Memory B cell (primary cell): ENCODE data around the gene LIMS1.
"Not testable (repeated sequence)": the region's sequence is repeated elsewhere in the genome, so short reads cannot be mapped to it uniquely, and the experiment has no call there.

ENCODE experiments used
- ATAC-seq: fragments of 150-1000 bp; cut with Tn5 transposase; 2 replicates; pipeline ENCODE4 v1.10.0; 2021; ENCODE audit warnings: low read depth, mild to moderate bottlenecking, moderate library complexity
- DNase-seq, 2 donors: peaks; one replicate each; pipeline ENCODE4 v3.0.0; 2022; ENCODE audit warnings: low spot score in 2 of 2
- H3K27ac Mint-ChIP-seq: one replicate; pipeline ENCODE4 v1.8.0; 2022; ENCODE audit warnings: mild to moderate bottlenecking, moderate library complexity, mixed read lengths
- H3K27me3 Mint-ChIP-seq: one replicate; pipeline ENCODE4 v1.8.0; 2022; ENCODE audit warnings: mixed read lengths
- H3K36me3 Mint-ChIP-seq: one replicate; pipeline ENCODE4 v1.8.0; 2022; ENCODE audit warnings: mild to moderate bottlenecking, mixed read lengths
- H3K4me1 Mint-ChIP-seq: one replicate; pipeline ENCODE4 v1.8.0; 2022; ENCODE audit warnings: mixed read lengths
- H3K4me3 Mint-ChIP-seq: one replicate; pipeline ENCODE4 v1.8.0; 2022; ENCODE audit warnings: mild to moderate bottlenecking, moderate library complexity, mixed read lengths
- H3K9me3 Mint-ChIP-seq: one replicate; pipeline ENCODE4 v1.8.0; 2022; ENCODE audit warnings: mixed read lengths

Gene LIMS1

GRCh38 chr2:108652187-108652931 lies 118.1 kb downstream of the LIMS1 start:
- not testable (repeated sequence) for DNase-seq, H3K9me3 Mint-ChIP-seq, H3K4me3 Mint-ChIP-seq, H3K27me3 Mint-ChIP-seq, H3K27ac Mint-ChIP-seq, H3K36me3 Mint-ChIP-seq
- ATAC-seq, result peak; percentile 91
- H3K4me1 Mint-ChIP-seq, result peaks cover 15% of the 10 kb centered on the region

GRCh38 chr2:108653425-108653824 lies 119.2 kb downstream of the LIMS1 start:
- not testable (repeated sequence) for ATAC-seq, DNase-seq, H3K27ac Mint-ChIP-seq, H3K9me3 Mint-ChIP-seq, H3K4me3 Mint-ChIP-seq, H3K27me3 Mint-ChIP-seq, H3K36me3 Mint-ChIP-seq
- H3K4me1 Mint-ChIP-seq, result peaks cover 15% of the 10 kb centered on the region

DNA sequence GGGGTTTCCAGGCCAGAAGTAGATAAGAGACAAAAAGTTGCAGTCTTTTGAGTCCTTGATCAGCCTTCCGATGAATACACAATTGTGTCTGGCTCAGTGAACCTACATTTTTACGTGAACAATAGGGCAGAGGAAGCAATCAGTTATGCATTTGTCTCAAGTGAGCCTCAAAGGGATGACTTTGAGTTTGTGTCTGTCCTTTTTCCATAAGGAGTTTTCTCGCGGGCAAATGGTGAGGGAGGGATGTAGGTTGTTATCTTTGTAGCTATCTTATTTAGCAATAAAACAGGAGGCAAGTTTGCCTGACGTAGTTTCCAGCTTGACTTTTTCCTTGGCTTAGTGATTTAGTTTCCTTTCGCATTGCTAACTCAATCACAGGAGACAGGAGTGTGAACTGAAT lies 119.6 kb downstream of the LIMS1 start:
- H3K27me3 Mint-ChIP-seq, DNase-seq, ATAC-seq, H3K27ac Mint-ChIP-seq, H3K36me3 Mint-ChIP-seq, H3K4me3 Mint-ChIP-seq, H3K9me3 Mint-ChIP-seq: not testable (repeated sequence)
- peaks cover 15% of the 10 kb centered on the region for H3K4me1 Mint-ChIP-seq

GRCh38 chr2:108654521-108655125 lies 120.4 kb downstream of the LIMS1 start:
- not testable (repeated sequence) for ATAC-seq, H3K36me3 Mint-ChIP-seq, H3K27me3 Mint-ChIP-seq, H3K4me3 Mint-ChIP-seq, H3K27ac Mint-ChIP-seq, H3K9me3 Mint-ChIP-seq, DNase-seq
- peaks cover 15% of the 10 kb centered on the region for H3K4me1 Mint-ChIP-seq

GRCh38 chr2:108655270-108655669 lies 121.0 kb downstream of the LIMS1 start:
- H3K4me3 Mint-ChIP-seq, H3K27ac Mint-ChIP-seq, H3K9me3 Mint-ChIP-seq: not testable (repeated sequence)

DNA sequence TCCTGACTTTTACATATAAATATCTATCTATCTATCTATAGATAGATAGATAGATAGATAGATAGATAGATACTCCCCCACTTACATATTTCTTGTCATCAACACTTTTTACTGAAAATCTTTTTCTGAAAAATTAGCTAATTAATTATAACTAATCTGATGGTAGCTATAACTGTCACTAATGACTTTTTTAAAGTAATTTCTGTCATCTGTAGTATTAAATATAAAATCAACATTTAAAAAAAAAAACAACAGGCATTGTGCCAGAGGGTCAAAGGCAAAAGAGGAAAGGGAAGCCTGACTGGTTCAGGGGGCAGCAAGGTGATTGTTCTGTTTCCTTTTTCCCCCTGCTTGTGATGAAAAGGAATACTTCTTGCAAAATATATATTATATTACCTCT lies 122.0 kb downstream of the LIMS1 start:
- H3K4me3 Mint-ChIP-seq, H3K27me3 Mint-ChIP-seq, H3K27ac Mint-ChIP-seq, H3K9me3 Mint-ChIP-seq, ATAC-seq, DNase-seq, H3K36me3 Mint-ChIP-seq: not testable (repeated sequence)
- H3K4me1 Mint-ChIP-seq, result peaks cover 11% of the 10 kb centered on the region

More at GRCh38 chr2:108655270-108655669, 121.0 kb downstream of the LIMS1 start:
- not testable (repeated sequence) for H3K27me3 Mint-ChIP-seq, H3K36me3 Mint-ChIP-seq, ATAC-seq, DNase-seq
- peaks cover 15% of the 10 kb centered on the region for H3K4me1 Mint-ChIP-seq

- H3K9me3 Mint-ChIP-seq, DNase-seq, H3K27me3 Mint-ChIP-seq, H3K27ac Mint-ChIP-seq, H3K36me3 Mint-ChIP-seq, ATAC-seq, H3K4me3 Mint-ChIP-seq: not testable (repeated sequence)
- H3K4me1 Mint-ChIP-seq, result peaks cover 13% of the 10 kb centered on the region
These were observed 123.2 kb downstream of the LIMS1 start for GRCh38 chr2:108657517-108657916.

DNA sequence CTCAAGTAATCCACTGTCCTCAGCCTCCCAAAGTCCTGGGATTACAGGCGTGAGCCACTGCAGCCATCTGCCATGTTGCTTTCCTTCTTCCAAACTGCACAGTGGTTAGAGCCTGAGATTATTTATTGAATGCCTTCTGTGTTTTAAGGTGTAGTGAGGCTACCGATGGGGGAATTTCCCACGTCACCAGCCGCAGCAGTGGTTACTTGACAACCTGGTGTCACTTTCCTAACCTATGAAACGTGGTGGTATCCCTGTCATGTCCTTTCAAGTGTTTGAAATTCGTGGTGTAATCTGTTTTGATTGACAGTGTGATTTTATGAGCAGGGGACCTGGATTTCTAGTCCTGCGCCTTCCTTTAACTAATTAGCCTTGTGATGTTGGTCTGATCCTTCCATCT lies 124.3 kb downstream of the LIMS1 start:
- not testable (repeated sequence) for H3K27ac Mint-ChIP-seq, H3K9me3 Mint-ChIP-seq

DNA sequence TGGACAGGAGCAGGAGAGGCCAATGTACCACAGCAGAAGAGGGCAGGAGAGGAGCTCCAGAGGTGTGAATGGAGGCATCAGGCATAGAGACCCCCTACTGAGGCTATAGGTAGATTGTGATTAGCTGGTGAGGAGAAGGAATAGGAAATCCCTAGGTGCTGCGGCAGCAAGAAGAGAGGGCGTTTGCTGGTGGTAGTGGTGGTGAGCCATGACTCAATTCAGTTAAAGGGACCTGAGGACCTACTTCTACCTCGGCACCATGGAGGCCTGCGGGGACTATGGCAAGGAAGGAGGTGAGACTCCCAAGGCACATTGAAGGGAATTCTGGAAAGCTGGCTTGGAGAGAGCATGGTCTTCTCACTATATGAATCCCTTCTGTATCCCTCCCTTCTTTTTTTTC lies 127.2 kb downstream of the LIMS1 start:
- H3K4me3 Mint-ChIP-seq, ATAC-seq, H3K9me3 Mint-ChIP-seq, H3K27me3 Mint-ChIP-seq, H3K36me3 Mint-ChIP-seq, H3K27ac Mint-ChIP-seq, DNase-seq, H3K4me1 Mint-ChIP-seq: not testable (repeated sequence)

More for the DNA sequence above, 124.3 kb downstream of the LIMS1 start:
- not testable (repeated sequence) for H3K36me3 Mint-ChIP-seq, DNase-seq, H3K27me3 Mint-ChIP-seq, ATAC-seq, H3K4me3 Mint-ChIP-seq
- peaks cover 13% of the 10 kb centered on the region for H3K4me1 Mint-ChIP-seq

- H3K27ac Mint-ChIP-seq, result peak overlapping the region; percentile 50
- H3K9me3 Mint-ChIP-seq, H3K36me3 Mint-ChIP-seq, H3K4me1 Mint-ChIP-seq, ATAC-seq, DNase-seq, H3K4me3 Mint-ChIP-seq, H3K27me3 Mint-ChIP-seq: not testable (repeated sequence)
These were observed 127.9 kb downstream of the LIMS1 start for GRCh38 chr2:108662207-108662612.

GRCh38 chr2:108663346-108663745 lies 129.1 kb downstream of the LIMS1 start:
- not testable (repeated sequence) for H3K27ac Mint-ChIP-seq, H3K9me3 Mint-ChIP-seq, DNase-seq, H3K4me3 Mint-ChIP-seq, ATAC-seq, H3K27me3 Mint-ChIP-seq, H3K4me1 Mint-ChIP-seq, H3K36me3 Mint-ChIP-seq

GRCh38 chr2:108664089-108664488 lies 129.8 kb downstream of the LIMS1 start:
- not testable (repeated sequence) for H3K27ac Mint-ChIP-seq, DNase-seq, H3K36me3 Mint-ChIP-seq, H3K27me3 Mint-ChIP-seq, ATAC-seq, H3K4me1 Mint-ChIP-seq, H3K9me3 Mint-ChIP-seq, H3K4me3 Mint-ChIP-seq

DNA sequence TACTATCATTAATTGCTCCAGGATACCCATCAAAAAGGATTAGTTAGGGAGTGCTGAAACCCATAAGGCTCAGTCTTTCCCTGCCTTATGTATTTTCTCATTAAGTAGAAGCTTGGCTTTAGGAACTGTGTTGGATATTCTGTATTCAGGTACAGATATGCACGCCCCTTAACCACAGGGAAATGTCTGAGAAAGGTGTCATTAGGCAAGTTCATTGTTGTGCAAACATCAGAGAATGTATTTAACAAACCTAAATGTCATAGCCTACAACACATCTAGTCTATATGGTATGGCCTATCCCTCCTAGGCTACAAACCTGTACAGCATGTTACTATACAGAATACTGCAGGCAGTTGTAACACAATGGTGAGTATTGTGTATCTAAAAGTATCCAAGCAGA lies 130.7 kb downstream of the LIMS1 start:
- not testable (repeated sequence) for H3K27me3 Mint-ChIP-seq, DNase-seq, H3K9me3 Mint-ChIP-seq, H3K27ac Mint-ChIP-seq, H3K36me3 Mint-ChIP-seq, H3K4me3 Mint-ChIP-seq, ATAC-seq, H3K4me1 Mint-ChIP-seq

DNA sequence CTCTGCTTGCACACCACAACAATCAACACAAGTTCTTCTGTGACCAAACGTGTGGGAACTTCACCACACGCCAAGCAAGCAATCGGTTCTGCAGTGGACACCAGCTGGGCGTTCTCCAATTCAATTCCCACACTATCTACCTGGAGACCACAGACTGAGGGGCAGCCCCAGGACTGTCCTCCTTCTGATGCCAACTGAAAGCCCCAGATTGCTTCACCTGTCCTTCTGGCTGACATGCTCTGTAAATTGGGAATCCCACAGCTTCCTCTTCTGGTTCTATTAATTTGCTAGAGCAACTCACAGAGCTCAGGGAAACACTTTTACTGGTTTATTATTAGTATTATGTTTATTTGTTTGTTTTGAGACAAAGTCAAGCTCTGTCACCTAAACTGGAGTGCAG lies 131.7 kb downstream of the LIMS1 start:
- not testable (repeated sequence) for H3K36me3 Mint-ChIP-seq, H3K9me3 Mint-ChIP-seq, H3K27ac Mint-ChIP-seq

GRCh38 chr2:108667140-108667539 lies 132.9 kb downstream of the LIMS1 start:
- not testable (repeated sequence) for H3K4me3 Mint-ChIP-seq, H3K4me1 Mint-ChIP-seq, H3K36me3 Mint-ChIP-seq, H3K9me3 Mint-ChIP-seq, DNase-seq, H3K27me3 Mint-ChIP-seq, ATAC-seq, H3K27ac Mint-ChIP-seq

More for the DNA sequence above, 131.7 kb downstream of the LIMS1 start:
- H3K27me3 Mint-ChIP-seq, ATAC-seq, H3K4me1 Mint-ChIP-seq, H3K4me3 Mint-ChIP-seq, DNase-seq: not testable (repeated sequence)
